Measurements from ENCODE around the gene PTGS1. TPM values are rescaled to one million over a fixed set of nuclear protein-coding genes. Genes with fewer than 3 reads are reported as not detected.
A peak's percentile ranks its signal among the peaks of the same experiment; 100 is the strongest.
"Not testable (repeated sequence)": the region's sequence is repeated elsewhere in the genome, so short reads cannot be mapped to it uniquely, and the experiment has no call there.

Gene PTGS1
- total RNA-seq, 6 donors from 2014 or later: 5.0 to 21.4 (median 8.5) TPM

- H3K27ac ChIP-seq: no peak overlapping the region
- WGBS, 2 donors: 85 to 90% methylated on average over 5 to 7 of the region's 8 CpGs
- no peak for DNase-seq
- H3K36me3 ChIP-seq: no peaks in the 10 kb centered on the region
- TF ChIP-seq CTCF (IDR thresholded peaks at IDR 0.05): no peak
- no peak for TF ChIP-seq POLR2AphosphoS5 (IDR thresholded peaks at IDR 0.05)
- no peak for TF ChIP-seq POLR2A (IDR thresholded peaks at IDR 0.05)
- no peak for TF ChIP-seq EP300 (IDR thresholded peaks at IDR 0.05)
- H3K4me1 ChIP-seq: no peaks in the 10 kb centered on the region
- ATAC-seq (ENCODE audit: low FRiP score in 2 of 2): peak in 1 of 2 donors; percentile 27
- no peaks in the 10 kb centered on the region for H3K9me3 ChIP-seq
- no peaks in the 10 kb centered on the region for H3K27me3 ChIP-seq
- no peak overlapping the region for H3K4me3 ChIP-seq
These were observed 9.9 kb upstream of the PTGS1 start for GRCh38 chr9:122360891-122361290.

GRCh38 chr9:122363131-122363530 is 7.7 kb upstream of the PTGS1 start:
- 91 to 96% methylated on average over 10 to 12 of the region's 12 CpGs for WGBS, 2 donors
- not testable (repeated sequence) for ATAC-seq (ENCODE audit: low FRiP score in 2 of 2)

GRCh38 chr9:122364117-122364782 is 6.6 kb upstream of the PTGS1 start:
- no peaks in the 10 kb centered on the region for H3K36me3 ChIP-seq
- TF ChIP-seq EP300 (IDR thresholded peaks at IDR 0.05) (no peak), POLR2A (IDR thresholded peaks at IDR 0.05) (no peak), CTCF (IDR thresholded peaks at IDR 0.05) (no peak), POLR2AphosphoS5 (IDR thresholded peaks at IDR 0.05) (no peak)
- DNase-seq (no peak), ATAC-seq (ENCODE audit: low FRiP score in 2 of 2) (no peak)
- H3K27ac ChIP-seq: no peak overlapping the region
- WGBS, 2 donors: 83 to 84% methylated on average over 10 of the region's 10 CpGs
- no peak overlapping the region for H3K4me3 ChIP-seq
- no peaks in the 10 kb centered on the region for H3K9me3 ChIP-seq
- no peaks in the 10 kb centered on the region for H3K27me3 ChIP-seq
- H3K4me1 ChIP-seq: peaks cover 0 to 2% (median 0%) of the 10 kb centered on the region in 4 donors

More at GRCh38 chr9:122363131-122363530, 7.7 kb upstream of the PTGS1 start:
- H3K9me3 ChIP-seq, DNase-seq, H3K27me3 ChIP-seq, H3K4me3 ChIP-seq, H3K4me1 ChIP-seq, H3K27ac ChIP-seq, H3K36me3 ChIP-seq: not testable (repeated sequence)

- Histone ChIP-seq H3K9me3 (no peaks in the 10 kb centered on the region), H3K36me3 (no peaks in the 10 kb centered on the region), H3K4me1 (peaks cover 0 to 2% (median 0%) of the 10 kb centered on the region in 4 donors), H3K27me3 (no peaks in the 10 kb centered on the region), H3K4me3 (no peak overlapping the region), H3K27ac (no peak overlapping the region)
- 75 to 77% methylated on average over 10 of the region's 10 CpGs for WGBS, 2 donors
- TF ChIP-seq POLR2AphosphoS5 (IDR thresholded peaks at IDR 0.05) (no peak), EP300 (IDR thresholded peaks at IDR 0.05) (no peak), POLR2A (IDR thresholded peaks at IDR 0.05) (no peak), CTCF (IDR thresholded peaks at IDR 0.05) (no peak)
- ATAC-seq (ENCODE audit: low FRiP score in 2 of 2) (peak in 1 of 2 donors; percentile 73), DNase-seq (no peak)
These were observed 6.1 kb upstream of the PTGS1 start for GRCh38 chr9:122364783-122365150.

- TF ChIP-seq POLR2AphosphoS5 (IDR thresholded peaks at IDR 0.05) (no peak), CTCF (IDR thresholded peaks at IDR 0.05) (no peak), POLR2A (IDR thresholded peaks at IDR 0.05) (no peak), EP300 (IDR thresholded peaks at IDR 0.05) (no peak)
- Histone ChIP-seq H3K4me3 (no peak overlapping the region), H3K27me3 (no peaks in the 10 kb centered on the region), H3K9me3 (no peaks in the 10 kb centered on the region), H3K27ac (no peak overlapping the region), H3K4me1 (peaks cover 7 to 14% (median 11%) of the 10 kb centered on the region in 4 donors), H3K36me3 (no peaks in the 10 kb centered on the region)
- 49 to 63% methylated on average over 4 to 6 of the region's 6 CpGs for WGBS, 2 donors
- DNase-seq (no peak), ATAC-seq (ENCODE audit: low FRiP score in 2 of 2) (no peak)
These were observed 4.7 kb upstream of the PTGS1 start for GRCh38 chr9:122366074-122366660.

All from upper lobe of left lung (tissue), 6 donors.